KBM-7 (cell line): ENCODE data around the gene SEC14L6.
"Not testable (repeated sequence)": the region's sequence is repeated elsewhere in the genome, so short reads cannot be mapped to it uniquely, and the experiment has no call there.

Experiments used
- DNase-seq: peaks from one replicate; pipeline ENCODE4 v3.0.0-alpha.2; 2015
- in situ Hi-C: fragments of 300-500 bp; cut with MboI; formaldehyde crosslinking; loops from 2 replicates; pipeline ENCODE4 v1.14.3; 2020; ENCODE audit warnings: low sequenced_read_pairs, low pct_unique_long_range_greater_than_20kb, mixed read lengths

The SEC14L6 gene

GRCh38 chr22:30568137-30568805 lies 21.7 kb upstream of the SEC14L6 start:
- DNase-seq: no peak
- in situ Hi-C loops: no loop called here

GRCh38 chr22:30567277-30567676 lies 20.7 kb upstream of the SEC14L6 start:
- in situ Hi-C loops, DNase-seq: not testable (repeated sequence)

GRCh38 chr22:30566125-30566524 lies 19.6 kb upstream of the SEC14L6 start:
- in situ Hi-C loops: no loop called here
- DNase-seq: no peak

GRCh38 chr22:30565341-30565740 lies 18.8 kb upstream of the SEC14L6 start:
- in situ Hi-C loops: no loop called here
- DNase-seq: no peak

GRCh38 chr22:30564761-30565119 lies 18.2 kb upstream of the SEC14L6 start:
- in situ Hi-C loops: no loop called here
- DNase-seq: no peak

GRCh38 chr22:30564045-30564760 lies 17.7 kb upstream of the SEC14L6 start:
- in situ Hi-C loops: no loop called here
- DNase-seq: no peak

GRCh38 chr22:30562366-30562765 lies 15.8 kb upstream of the SEC14L6 start:
- in situ Hi-C loops: no loop called here
- DNase-seq: no peak

GRCh38 chr22:30561402-30562189 lies 15.1 kb upstream of the SEC14L6 start:
- DNase-seq: no peak
- in situ Hi-C loops: no loop called here

GRCh38 chr22:30560643-30561202 lies 14.2 kb upstream of the SEC14L6 start:
- in situ Hi-C loops, DNase-seq: not testable (repeated sequence)

GRCh38 chr22:30559889-30560288 lies 13.3 kb upstream of the SEC14L6 start:
- DNase-seq: no peak
- in situ Hi-C loops: no loop called here

GRCh38 chr22:30557243-30557642 lies 10.7 kb upstream of the SEC14L6 start:
- in situ Hi-C loops: no loop called here
- no peak for DNase-seq

GRCh38 chr22:30556388-30556787 lies 9.8 kb upstream of the SEC14L6 start:
- in situ Hi-C loops: no loop called here
- DNase-seq: no peak

GRCh38 chr22:30555282-30556210 lies 9.0 kb upstream of the SEC14L6 start:
- DNase-seq: no peak
- in situ Hi-C loops: no loop called here

GRCh38 chr22:30553971-30554370 lies 7.4 kb upstream of the SEC14L6 start:
- DNase-seq: no peak
- in situ Hi-C loops: no loop called here

- in situ Hi-C loops: no loop called here
- no peak for DNase-seq
These were observed 6.2 kb upstream of the SEC14L6 start for GRCh38 chr22:30552719-30553118.

- DNase-seq, in situ Hi-C loops: not testable (repeated sequence)
These were observed 5.3 kb upstream of the SEC14L6 start for GRCh38 chr22:30551813-30552212.

- in situ Hi-C loops: no loop called here
- no peak for DNase-seq
These were observed 647 bp upstream of the SEC14L6 start for GRCh38 chr22:30547188-30547587.

GRCh38 chr22:30542811-30543188 lies 3.7 kb downstream of the SEC14L6 start:
- in situ Hi-C loops: no loop called here
- no peak for DNase-seq
